Stimulated activated CD4-positive, alpha-beta T cell treated with anti-CD3 and anti-CD28 coated beads, TNF-alpha, amount 100 ng/mL, for 48 hours (primary cell): ENCODE measurements around the gene CHD9NB.
"Not testable (repeated sequence)": the region's sequence is repeated elsewhere in the genome, so short reads cannot be mapped to it uniquely, and the experiment has no call there.

Source experiments
- DNase-seq, 3 donors: peaks; one replicate each; pipeline ENCODE4 v3.0.0-alpha.2; 2020; ENCODE audit warnings: low read depth in 3 of 3

Gene CHD9NB

GRCh38 chr16:53084141-53084541, 31.4 kb upstream of the CHD9NB start:
- DNase-seq: no peak

DNA sequence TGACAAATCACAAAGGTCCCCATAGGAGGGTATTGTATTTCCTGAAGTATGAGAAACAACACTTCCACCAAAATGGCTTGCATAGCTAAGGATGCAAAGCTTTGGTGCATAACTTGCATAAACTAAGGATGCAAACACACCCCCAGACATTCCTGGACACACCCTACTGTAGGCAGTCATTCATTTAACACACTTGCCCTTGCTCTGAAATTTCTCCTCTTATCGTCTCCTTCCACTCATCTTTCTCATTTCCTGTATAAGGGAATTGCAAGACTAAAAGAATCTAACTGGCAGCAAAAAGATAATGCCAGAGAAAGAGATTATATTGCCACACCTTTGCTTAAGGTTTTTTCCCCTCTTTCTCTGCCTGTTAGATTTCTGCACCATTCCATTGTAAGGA, 30.4 kb upstream of the CHD9NB start:
- no peak for DNase-seq

- DNase-seq: no peak
These were observed 29.8 kb upstream of the CHD9NB start for GRCh38 chr16:53082509-53082908.

DNA sequence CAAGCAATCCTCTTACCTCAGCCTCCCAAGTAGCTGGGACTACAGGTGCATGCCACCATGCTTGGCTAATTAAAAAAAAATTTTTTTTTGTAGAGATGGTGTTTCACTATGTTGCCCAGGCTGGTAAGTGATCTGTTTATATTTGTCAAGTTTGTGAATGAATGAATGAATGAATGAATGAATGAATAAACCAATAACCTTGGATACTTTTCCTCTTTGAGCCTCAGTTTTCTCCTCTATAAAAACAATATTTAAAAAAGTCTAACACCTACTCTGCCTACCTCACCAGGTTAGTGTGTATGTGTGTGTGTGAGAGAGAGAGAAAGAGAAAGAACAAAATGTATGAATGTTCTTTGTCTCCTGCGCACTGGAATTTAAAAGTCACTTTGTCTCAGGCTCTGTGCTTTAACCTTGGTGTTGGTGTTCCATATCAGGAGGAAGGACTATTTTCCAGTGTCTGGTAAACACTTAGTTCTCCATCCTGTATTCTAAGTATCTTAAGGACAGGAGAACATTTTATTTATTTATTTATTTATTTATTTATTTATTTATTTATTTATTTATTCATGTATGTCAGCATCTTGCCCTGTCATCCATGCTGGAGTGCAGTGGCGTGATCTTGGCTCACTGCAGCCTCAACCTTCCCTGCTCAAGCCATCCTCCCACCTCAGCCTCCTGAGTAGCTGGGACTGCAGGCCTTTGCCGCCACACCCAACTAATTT, 29.1 kb upstream of the CHD9NB start:
- DNase-seq: no peak

- no peak for DNase-seq
These were observed 28.3 kb upstream of the CHD9NB start for GRCh38 chr16:53081032-53081424.

- no peak for DNase-seq
These were observed 27.8 kb upstream of the CHD9NB start for GRCh38 chr16:53080345-53081031.

DNA sequence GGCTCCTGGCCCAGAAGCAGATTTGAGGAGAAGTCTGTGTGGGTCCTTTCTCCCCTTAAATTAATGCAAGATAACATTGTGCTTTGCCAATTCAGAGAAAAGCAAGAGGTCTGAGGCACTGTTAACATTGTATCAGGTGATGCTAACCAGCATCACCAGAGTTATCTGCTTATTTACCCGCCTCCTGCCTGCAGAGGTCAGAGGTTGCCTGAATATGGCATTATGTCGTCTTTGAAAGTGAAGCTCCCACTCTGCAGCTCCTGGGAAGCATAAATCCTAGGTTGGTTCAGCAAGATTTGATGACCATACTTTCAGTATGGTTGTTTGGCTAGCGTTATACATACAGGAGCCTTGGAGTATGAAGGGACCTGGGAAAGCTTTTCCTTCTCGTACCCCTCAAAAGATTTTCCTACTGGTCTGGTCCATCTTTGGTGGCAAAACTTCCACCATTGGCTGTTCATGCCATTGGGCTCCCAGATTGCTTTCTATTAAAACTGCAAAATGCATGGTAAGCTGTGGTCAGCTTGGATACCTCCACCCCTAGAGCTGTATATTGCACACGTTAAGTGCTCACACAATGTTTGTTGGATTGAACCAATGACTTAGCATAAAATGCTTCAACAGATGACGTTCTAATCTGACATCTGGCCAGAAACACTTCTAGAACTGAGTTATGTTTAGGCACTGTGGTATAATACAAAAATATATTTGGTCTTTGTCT, 26.2 kb upstream of the CHD9NB start:
- DNase-seq: no peak

GRCh38 chr16:53078247-53078646, 25.6 kb upstream of the CHD9NB start:
- no peak for DNase-seq

DNA sequence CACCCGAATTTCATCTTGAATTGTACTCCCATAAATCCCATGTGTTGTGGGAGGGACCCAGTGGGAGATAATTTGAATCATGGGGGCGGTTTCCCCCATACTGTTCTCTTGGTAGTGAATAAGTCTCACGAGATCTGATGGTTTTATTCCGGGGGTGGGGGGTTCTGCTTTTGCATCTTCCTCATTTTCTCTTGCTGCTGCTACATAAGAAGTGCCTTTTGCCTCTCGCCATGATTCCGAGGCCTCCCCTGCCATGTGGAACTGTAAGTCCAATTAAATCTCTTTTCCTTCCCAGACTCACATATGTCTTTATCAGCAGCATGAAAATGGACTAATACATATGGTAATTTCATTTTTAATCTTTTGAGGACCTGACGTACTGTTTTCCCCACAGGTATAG, 22.8 kb upstream of the CHD9NB start:
- not testable (repeated sequence) for DNase-seq

GRCh38 chr16:53074296-53074695, 21.6 kb upstream of the CHD9NB start:
- DNase-seq: not testable (repeated sequence)

- DNase-seq: no peak
These were observed 20.3 kb upstream of the CHD9NB start for GRCh38 chr16:53073022-53073421.

- DNase-seq: no peak
These were observed 19.1 kb upstream of the CHD9NB start for GRCh38 chr16:53071748-53072301.

GRCh38 chr16:53069772-53070171, 17.1 kb upstream of the CHD9NB start:
- no peak for DNase-seq

DNA sequence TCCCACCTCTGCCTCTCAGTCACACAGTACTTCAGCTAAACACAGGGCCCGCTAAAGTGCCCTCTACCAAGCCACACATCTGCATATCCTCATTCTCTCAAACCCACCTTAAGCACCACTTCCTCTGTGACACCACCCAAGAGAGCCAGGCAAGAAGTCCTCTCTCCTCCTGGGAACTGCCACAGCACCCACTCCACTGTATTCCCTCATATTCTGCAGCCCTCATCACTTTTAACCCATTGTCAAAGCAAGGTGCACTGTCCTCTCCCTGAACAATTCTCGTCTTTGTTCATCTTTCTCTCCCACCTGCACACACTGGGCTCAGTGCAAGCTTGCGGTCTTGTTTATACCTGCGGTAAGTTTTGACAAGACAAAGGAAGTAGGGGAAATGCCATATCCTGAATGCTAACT, 15.7 kb upstream of the CHD9NB start:
- DNase-seq: no peak

GRCh38 chr16:53067675-53068074, 15.0 kb upstream of the CHD9NB start:
- no peak for DNase-seq

DNA sequence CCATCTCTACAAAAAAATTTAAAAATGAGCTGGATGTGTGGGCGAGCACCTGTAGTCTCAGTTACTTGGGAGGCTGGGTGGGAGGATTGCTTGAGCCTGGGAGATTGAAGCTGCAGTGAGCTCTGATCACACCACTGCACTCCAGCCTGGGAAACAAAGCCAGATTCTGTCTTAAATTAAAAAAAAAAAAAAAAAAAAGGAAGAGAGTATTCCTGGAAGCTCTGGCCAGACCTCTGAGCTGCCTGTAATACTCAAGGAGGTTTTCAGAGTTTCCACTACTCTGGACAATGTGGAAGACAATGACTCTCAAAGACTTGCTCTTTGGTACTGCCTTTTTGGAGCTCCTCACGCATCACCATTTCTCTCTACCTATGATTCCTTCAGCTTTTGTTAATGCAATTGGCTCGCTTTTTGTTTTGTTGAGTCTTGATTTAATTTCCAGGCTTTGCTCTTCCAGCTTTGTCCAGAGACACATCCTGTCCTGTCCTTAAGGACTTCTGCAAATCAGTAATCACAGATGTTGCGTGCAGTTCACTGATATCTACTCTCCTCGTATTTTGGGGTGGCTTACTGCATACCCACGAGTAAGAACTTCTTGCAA, 12.9 kb upstream of the CHD9NB start:
- DNase-seq: no peak

DNA sequence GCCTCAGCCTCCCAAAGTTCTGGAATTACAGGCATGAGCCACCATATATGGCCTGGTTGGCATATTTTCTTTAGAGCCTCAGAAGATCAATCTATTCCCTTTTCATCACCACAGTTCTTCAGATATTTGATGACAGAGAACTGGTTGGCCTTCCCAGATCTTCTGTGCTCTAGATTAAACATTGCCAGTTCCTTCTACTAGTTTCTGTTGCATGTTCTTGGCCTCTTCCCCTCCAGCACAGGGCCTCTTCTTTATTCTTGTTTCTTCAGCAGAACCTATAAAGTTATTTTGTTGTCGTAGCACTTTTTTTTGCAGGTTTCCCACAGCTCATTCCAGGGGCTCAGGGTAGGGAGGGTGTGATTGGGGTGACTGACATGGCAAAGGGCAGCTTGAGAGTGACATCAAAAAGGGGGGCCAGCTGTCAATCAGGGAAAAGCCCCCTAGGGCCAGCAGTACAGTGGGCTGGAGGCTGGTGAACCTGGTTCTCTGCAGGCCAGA, 11.4 kb upstream of the CHD9NB start:
- DNase-seq: no peak

GRCh38 chr16:53061701-53062159, 9.0 kb upstream of the CHD9NB start:
- no peak for DNase-seq

DNA sequence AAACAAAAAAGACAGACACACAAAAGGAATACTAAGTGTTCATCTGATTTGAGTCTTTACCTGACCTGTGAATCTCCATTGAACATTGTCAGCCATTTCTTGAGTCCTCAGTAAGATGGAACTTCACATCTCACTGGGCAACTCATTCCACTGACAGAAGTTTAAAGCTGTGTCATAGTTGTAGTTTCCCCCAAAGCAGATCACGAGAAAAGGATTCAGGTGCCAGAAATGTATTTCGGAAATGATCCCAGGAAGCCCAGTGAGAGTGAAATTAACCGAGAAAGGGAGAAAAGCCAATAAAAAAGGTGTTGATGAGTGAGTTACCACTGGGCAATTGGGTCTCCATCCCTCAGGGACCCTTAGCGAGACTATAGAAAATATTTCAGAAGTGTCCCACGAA, 8.6 kb upstream of the CHD9NB start:
- DNase-seq: no peak

- no peak for DNase-seq
These were observed 7.0 kb upstream of the CHD9NB start for GRCh38 chr16:53059672-53060071.

GRCh38 chr16:53058882-53059281, 6.2 kb upstream of the CHD9NB start:
- DNase-seq: no peak

DNA sequence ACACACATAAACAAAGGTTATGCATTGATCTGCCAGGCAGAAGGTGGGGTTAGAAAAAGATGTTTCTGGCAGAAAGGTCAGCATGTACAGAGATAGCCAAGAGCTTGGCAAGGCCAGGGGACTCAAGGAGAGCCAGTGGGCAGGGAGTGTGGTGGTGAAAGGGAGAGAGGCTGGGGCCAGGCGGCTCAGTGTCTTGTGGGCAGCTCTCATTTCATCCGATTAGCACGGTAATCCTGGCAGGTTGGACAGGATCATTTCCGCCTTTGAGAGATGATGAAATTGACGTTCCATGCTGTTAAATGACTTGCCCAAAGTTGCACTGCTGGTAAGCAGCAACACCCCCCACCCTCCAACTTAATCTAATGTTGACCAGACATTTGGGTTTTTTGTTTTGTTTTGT, 5.7 kb upstream of the CHD9NB start:
- no peak for DNase-seq
